GM23338 (cell line): Measurements from ENCODE around the gene JARID2. TPM values are rescaled to one million over a fixed set of nuclear protein-coding genes. Genes with fewer than 3 reads are reported as not detected.
A peak's percentile ranks its signal among the peaks of the same experiment; 100 is the strongest.

Experiments used
- ATAC-seq: fragments of 200-7000 bp; cut with Tn5 transposase; 3 replicates; pipeline ENCODE4 v1.9.1; 2020
- DNase-seq: peaks from one replicate; pipeline ENCODE4 v3.0.0-alpha.2; 2015; ENCODE audit warnings: low spot score
- H2AFZ ChIP-seq: fragments of 200-600 bp; sonication (generic); 2 replicates; pipeline ENCODE4 v1.8.0; 2016; ENCODE audit warnings: antibody characterized with exemption, mild to moderate bottlenecking, moderate library complexity
- H3F3A ChIP-seq: fragments of 200-600 bp; sonication (generic); replicated peaks from 2 replicates; pipeline ENCODE4 v1.8.0; 2017; ENCODE audit warnings: antibody characterized with exemption, mixed run types, low read depth
- H3K27ac ChIP-seq: fragments of 200-600 bp; sonication (generic); 2 replicates; pipeline ENCODE4 v1.6.1; 2016; ENCODE audit warnings: low read depth
- H3K27me3 ChIP-seq: fragments of 200-600 bp; sonication (generic); 2 replicates; pipeline ENCODE4 v1.8.0; 2016; ENCODE audit warnings: mild to moderate bottlenecking, mixed run types, moderate library complexity; ENCODE audit not compliant: insufficient read depth
- H3K36me3 ChIP-seq: fragments of 200-600 bp; sonication (generic); 2 replicates; pipeline ENCODE4 v1.8.0; 2016; ENCODE audit warnings: mild to moderate bottlenecking; ENCODE audit not compliant: insufficient read depth
- H3K4me1 ChIP-seq: fragments of 200-600 bp; sonication (generic); 2 replicates; pipeline ENCODE4 v1.8.0; 2016; ENCODE audit warnings: mild to moderate bottlenecking, moderate library complexity; ENCODE audit not compliant: insufficient read depth
- H3K4me2 ChIP-seq: fragments of 200-600 bp; sonication (generic); 2 replicates; pipeline ENCODE4 v1.7.1; 2017; ENCODE audit warnings: mixed run types
- H3K4me3 ChIP-seq: fragments of 200-600 bp; sonication (generic); 2 replicates; pipeline ENCODE4 v1.6.1; 2016; ENCODE audit warnings: mixed run types
- H3K79me2 ChIP-seq: fragments of 200-600 bp; sonication (generic); replicated peaks from 2 replicates; pipeline ENCODE4 v1.8.0; 2017; ENCODE audit warnings: mild to moderate bottlenecking; ENCODE audit not compliant: insufficient read depth
- H3K9me2 ChIP-seq: fragments of 200-600 bp; sonication (generic); 2 replicates; pipeline ENCODE4 v1.8.0; 2017; ENCODE audit not compliant: insufficient read depth
- H4K20me1 ChIP-seq: fragments of 200-600 bp; sonication (generic); replicated peaks from 2 replicates; pipeline ENCODE4 v1.8.0; 2017; ENCODE audit warnings: mild to moderate bottlenecking; ENCODE audit not compliant: insufficient read depth
- H3K27ac Mint-ChIP-seq: 2 replicates; pipeline ENCODE4 v1.8.0; 2020; ENCODE audit warnings: inconsistent platforms, mild to moderate bottlenecking, moderate library complexity, mixed read lengths
- H3K27me3 Mint-ChIP-seq: 3 replicates; pipeline ENCODE4 v1.8.0; 2022; ENCODE audit warnings: low read depth, mild to moderate bottlenecking, moderate library complexity, mixed read lengths, inconsistent platforms; ENCODE audit not compliant: insufficient read depth, poor library complexity
- H3K36me3 Mint-ChIP-seq: 3 replicates; pipeline ENCODE4 v1.8.0; 2021; ENCODE audit warnings: low read depth, mild to moderate bottlenecking, inconsistent platforms, moderate library complexity, mixed read lengths
- H3K4me1 Mint-ChIP-seq: 3 replicates; pipeline ENCODE4 v1.8.0; 2020; ENCODE audit warnings: mild to moderate bottlenecking, inconsistent platforms, mixed read lengths
- H3K4me3 Mint-ChIP-seq: 3 replicates; pipeline ENCODE4 v1.8.0; 2021; ENCODE audit warnings: moderate library complexity, mild to moderate bottlenecking, inconsistent platforms, mixed read lengths
- H3K9me3 Mint-ChIP-seq: 3 replicates; pipeline ENCODE4 v1.8.0; 2020; ENCODE audit warnings: moderate library complexity, mild to moderate bottlenecking, inconsistent platforms, mixed read lengths
- EZH2phosphoT487 ChIP-seq: fragments of 200-600 bp; sonication (generic); IDR thresholded peaks from one replicate; pipeline ENCODE4 v1.8.1; 2018; ENCODE audit warnings: antibody characterized with exemption; ENCODE audit not compliant: unreplicated experiment
- NANOG ChIP-seq: IDR thresholded peaks from 2 replicates; pipeline ENCODE4 v1.6.1; 2016; ENCODE audit warnings: antibody characterized with exemption, borderline replicate concordance
- STAT1 ChIP-seq: IDR thresholded peaks from one replicate; pipeline ENCODE4 v1.6.1; 2016; ENCODE audit warnings: antibody characterized with exemption; ENCODE audit not compliant: unreplicated experiment
- ZNF114 ChIP-seq: fragments of 250-450 bp; sonication (Bioruptor Pico); IDR thresholded peaks from 2 replicates; pipeline ENCODE4 v1.5.0; 2020; ENCODE audit warnings: mild to moderate bottlenecking, moderate library complexity
- ZNF331 ChIP-seq: fragments of 250-450 bp; sonication (Bioruptor Pico); IDR thresholded peaks from 2 replicates; pipeline ENCODE4 v1.5.0; 2020; ENCODE audit warnings: low read depth, mild to moderate bottlenecking, moderate library complexity
- polyA plus RNA-seq: library from polyadenylated mRNA; unstranded; fragments of >200 nt; fragmentation: Nextera tagmentation; extraction: Ambion mirVana; gene quantifications from 2 replicates; pipeline ENCODE4 v1.2.1, GENCODE V29; 2016
- total RNA-seq: library from RNA; depleted of rRNA; stranded (reverse); fragments of >200 nt; shearing (Covaris generic); gene quantifications from 2 replicates; pipeline ENCODE4 v1.2.3, GENCODE V29; 2014
- TF ChIP-seq, protein P1 (sequence below): fragments of 250-450 bp; sonication (Bioruptor Pico); IDR thresholded peaks from 2 replicates; pipeline ENCODE4 v1.5.0; 2020; ENCODE audit warnings: mild to moderate bottlenecking, moderate library complexity
- TF ChIP-seq, protein P2 (sequence below): IDR thresholded peaks from 2 replicates; pipeline ENCODE4 v1.6.1; 2016; ENCODE audit warnings: antibody characterized with exemption
- TF ChIP-seq, protein P3 (sequence below), 2 experiments: fragments of 200-600 bp in 1 of 2; sonication (generic) in 1 of 2; conservative IDR thresholded peaks; 2 replicates each; pipeline versions ENCODE4 v1.5.1 to v1.6.1; 2016 to 2017; ENCODE audit warnings: antibody characterized with exemption in 2 of 2, low read depth in 2 of 2, mild to moderate bottlenecking in 2 of 2, moderate library complexity in 1 of 2
- TF ChIP-seq, protein P4 (sequence below): IDR thresholded peaks from one replicate; pipeline ENCODE4 v1.6.1; 2018; ENCODE audit warnings: antibody characterized with exemption; ENCODE audit not compliant: unreplicated experiment

Gene JARID2
- total and polyA plus RNA-seq, 2 experiments from 2014 or later = 92.8 to 196 TPM

DNA sequence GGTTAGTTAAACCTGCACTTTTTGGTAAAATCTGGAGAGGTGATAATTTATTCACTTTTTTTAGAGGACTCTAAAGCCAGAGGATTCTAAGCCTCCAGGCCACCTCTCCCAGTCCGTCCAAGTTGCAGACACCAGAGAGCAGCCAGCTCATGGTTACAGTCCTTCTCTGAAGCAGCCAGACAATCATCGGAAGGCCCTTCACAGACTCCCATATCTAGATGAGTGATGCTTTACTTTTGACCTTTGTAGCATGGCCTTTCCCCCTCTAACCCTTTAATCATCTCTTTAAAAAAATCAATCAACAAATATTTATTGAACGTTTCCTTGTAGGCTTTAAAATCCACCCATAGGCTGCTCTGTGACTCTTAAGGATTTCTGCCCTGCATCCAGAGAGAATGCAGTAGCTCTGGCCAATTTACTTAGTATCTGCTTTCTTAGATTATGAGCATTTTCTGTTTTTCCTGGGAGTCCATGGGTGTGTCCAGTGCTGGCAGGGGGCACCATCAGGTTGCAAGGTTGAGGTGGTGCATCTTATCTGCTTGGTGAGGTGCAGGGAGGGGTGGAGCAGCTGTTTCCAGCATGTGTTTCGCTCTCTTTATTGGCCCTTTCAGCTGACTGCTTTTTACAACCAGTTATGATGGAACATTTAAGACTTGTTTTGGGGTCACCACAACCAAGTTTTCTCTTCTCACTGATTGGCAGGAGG is 58.6 kb downstream of the JARID2 start:
- TF ChIP-seq, protein P1, sequence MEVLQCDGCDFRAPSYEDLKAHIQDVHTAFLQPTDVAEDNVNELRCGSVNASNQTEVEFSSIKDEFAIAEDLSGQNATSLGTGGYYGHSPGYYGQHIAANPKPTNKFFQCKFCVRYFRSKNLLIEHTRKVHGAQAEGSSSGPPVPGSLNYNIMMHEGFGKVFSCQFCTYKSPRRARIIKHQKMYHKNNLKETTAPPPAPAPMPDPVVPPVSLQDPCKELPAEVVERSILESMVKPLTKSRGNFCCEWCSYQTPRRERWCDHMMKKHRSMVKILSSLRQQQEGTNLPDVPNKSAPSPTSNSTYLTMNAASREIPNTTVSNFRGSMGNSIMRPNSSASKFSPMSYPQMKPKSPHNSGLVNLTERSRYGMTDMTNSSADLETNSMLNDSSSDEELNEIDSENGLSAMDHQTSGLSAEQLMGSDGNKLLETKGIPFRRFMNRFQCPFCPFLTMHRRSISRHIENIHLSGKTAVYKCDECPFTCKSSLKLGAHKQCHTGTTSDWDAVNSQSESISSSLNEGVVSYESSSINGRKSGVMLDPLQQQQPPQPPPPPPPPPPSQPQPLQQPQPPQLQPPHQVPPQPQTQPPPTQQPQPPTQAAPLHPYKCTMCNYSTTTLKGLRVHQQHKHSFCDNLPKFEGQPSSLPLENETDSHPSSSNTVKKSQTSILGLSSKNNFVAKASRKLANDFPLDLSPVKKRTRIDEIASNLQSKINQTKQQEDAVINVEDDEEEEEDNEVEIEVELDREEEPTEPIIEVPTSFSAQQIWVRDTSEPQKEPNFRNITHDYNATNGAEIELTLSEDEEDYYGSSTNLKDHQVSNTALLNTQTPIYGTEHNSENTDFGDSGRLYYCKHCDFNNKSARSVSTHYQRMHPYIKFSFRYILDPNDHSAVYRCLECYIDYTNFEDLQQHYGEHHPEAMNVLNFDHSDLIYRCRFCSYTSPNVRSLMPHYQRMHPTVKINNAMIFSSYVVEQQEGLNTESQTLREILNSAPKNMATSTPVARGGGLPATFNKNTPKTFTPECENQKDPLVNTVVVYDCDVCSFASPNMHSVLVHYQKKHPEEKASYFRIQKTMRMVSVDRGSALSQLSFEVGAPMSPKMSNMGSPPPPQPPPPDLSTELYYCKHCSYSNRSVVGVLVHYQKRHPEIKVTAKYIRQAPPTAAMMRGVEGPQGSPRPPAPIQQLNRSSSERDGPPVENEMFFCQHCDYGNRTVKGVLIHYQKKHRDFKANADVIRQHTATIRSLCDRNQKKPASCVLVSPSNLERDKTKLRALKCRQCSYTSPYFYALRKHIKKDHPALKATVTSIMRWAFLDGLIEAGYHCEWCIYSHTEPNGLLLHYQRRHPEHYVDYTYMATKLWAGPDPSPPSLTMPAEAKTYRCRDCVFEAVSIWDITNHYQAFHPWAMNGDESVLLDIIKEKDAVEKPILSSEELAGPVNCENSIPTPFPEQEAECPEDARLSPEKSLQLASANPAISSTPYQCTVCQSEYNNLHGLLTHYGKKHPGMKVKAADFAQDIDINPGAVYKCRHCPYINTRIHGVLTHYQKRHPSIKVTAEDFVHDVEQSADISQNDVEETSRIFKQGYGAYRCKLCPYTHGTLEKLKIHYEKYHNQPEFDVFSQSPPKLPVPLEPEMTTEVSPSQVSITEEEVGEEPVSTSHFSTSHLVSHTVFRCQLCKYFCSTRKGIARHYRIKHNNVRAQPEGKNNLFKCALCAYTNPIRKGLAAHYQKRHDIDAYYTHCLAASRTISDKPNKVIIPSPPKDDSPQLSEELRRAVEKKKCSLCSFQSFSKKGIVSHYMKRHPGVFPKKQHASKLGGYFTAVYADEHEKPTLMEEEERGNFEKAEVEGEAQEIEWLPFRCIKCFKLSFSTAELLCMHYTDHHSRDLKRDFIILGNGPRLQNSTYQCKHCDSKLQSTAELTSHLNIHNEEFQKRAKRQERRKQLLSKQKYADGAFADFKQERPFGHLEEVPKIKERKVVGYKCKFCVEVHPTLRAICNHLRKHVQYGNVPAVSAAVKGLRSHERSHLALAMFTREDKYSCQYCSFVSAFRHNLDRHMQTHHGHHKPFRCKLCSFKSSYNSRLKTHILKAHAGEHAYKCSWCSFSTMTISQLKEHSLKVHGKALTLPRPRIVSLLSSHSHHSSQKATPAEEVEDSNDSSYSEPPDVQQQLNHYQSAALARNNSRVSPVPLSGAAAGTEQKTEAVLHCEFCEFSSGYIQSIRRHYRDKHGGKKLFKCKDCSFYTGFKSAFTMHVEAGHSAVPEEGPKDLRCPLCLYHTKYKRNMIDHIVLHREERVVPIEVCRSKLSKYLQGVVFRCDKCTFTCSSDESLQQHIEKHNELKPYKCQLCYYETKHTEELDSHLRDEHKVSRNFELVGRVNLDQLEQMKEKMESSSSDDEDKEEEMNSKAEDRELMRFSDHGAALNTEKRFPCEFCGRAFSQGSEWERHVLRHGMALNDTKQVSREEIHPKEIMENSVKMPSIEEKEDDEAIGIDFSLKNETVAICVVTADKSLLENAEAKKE (CRISPR knock-in tag) = no peak
- no peak for TF ChIP-seq ZNF331
- no peak for TF ChIP-seq ZNF114 (CRISPR knock-in tag)
- TF ChIP-seq, protein P2, sequence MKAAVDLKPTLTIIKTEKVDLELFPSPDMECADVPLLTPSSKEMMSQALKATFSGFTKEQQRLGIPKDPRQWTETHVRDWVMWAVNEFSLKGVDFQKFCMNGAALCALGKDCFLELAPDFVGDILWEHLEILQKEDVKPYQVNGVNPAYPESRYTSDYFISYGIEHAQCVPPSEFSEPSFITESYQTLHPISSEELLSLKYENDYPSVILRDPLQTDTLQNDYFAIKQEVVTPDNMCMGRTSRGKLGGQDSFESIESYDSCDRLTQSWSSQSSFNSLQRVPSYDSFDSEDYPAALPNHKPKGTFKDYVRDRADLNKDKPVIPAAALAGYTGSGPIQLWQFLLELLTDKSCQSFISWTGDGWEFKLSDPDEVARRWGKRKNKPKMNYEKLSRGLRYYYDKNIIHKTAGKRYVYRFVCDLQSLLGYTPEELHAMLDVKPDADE = no peak
- TF ChIP-seq, protein P3, sequence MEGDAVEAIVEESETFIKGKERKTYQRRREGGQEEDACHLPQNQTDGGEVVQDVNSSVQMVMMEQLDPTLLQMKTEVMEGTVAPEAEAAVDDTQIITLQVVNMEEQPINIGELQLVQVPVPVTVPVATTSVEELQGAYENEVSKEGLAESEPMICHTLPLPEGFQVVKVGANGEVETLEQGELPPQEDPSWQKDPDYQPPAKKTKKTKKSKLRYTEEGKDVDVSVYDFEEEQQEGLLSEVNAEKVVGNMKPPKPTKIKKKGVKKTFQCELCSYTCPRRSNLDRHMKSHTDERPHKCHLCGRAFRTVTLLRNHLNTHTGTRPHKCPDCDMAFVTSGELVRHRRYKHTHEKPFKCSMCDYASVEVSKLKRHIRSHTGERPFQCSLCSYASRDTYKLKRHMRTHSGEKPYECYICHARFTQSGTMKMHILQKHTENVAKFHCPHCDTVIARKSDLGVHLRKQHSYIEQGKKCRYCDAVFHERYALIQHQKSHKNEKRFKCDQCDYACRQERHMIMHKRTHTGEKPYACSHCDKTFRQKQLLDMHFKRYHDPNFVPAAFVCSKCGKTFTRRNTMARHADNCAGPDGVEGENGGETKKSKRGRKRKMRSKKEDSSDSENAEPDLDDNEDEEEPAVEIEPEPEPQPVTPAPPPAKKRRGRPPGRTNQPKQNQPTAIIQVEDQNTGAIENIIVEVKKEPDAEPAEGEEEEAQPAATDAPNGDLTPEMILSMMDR (conservative IDR thresholded peaks at IDR 0.05; ENCODE audit: low read depth in 2 of 2) = no peak
- TF ChIP-seq NANOG = no peak
- TF ChIP-seq, protein P4, sequence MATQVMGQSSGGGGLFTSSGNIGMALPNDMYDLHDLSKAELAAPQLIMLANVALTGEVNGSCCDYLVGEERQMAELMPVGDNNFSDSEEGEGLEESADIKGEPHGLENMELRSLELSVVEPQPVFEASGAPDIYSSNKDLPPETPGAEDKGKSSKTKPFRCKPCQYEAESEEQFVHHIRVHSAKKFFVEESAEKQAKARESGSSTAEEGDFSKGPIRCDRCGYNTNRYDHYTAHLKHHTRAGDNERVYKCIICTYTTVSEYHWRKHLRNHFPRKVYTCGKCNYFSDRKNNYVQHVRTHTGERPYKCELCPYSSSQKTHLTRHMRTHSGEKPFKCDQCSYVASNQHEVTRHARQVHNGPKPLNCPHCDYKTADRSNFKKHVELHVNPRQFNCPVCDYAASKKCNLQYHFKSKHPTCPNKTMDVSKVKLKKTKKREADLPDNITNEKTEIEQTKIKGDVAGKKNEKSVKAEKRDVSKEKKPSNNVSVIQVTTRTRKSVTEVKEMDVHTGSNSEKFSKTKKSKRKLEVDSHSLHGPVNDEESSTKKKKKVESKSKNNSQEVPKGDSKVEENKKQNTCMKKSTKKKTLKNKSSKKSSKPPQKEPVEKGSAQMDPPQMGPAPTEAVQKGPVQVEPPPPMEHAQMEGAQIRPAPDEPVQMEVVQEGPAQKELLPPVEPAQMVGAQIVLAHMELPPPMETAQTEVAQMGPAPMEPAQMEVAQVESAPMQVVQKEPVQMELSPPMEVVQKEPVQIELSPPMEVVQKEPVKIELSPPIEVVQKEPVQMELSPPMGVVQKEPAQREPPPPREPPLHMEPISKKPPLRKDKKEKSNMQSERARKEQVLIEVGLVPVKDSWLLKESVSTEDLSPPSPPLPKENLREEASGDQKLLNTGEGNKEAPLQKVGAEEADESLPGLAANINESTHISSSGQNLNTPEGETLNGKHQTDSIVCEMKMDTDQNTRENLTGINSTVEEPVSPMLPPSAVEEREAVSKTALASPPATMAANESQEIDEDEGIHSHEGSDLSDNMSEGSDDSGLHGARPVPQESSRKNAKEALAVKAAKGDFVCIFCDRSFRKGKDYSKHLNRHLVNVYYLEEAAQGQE = no peak
- TF ChIP-seq STAT1 = no peak
- no peak for TF ChIP-seq EZH2phosphoT487
- peak overlapping the region; percentile 59 for H3K4me2 ChIP-seq
- peaks cover 100% of the 10 kb centered on the region for H3K79me2 ChIP-seq
- no peaks in the 10 kb centered on the region for H3K36me3 ChIP-seq
- peaks cover 82% of the 10 kb centered on the region for H3K4me1 Mint-ChIP-seq
- H3K27me3 ChIP-seq = no peaks in the 10 kb centered on the region
- H2AFZ ChIP-seq = no peak overlapping the region
- peaks cover 34% of the 10 kb centered on the region; the same call in 1 of the 2 replicates for H3F3A ChIP-seq
- no peak overlapping the region; the same call in 1 of the 2 replicates for H3K27ac ChIP-seq
- H3K9me3 Mint-ChIP-seq = no peaks in the 10 kb centered on the region
- H3K27me3 Mint-ChIP-seq = peaks cover 22% of the 10 kb centered on the region
- peak; percentile 12; the same call in 2 of the 3 replicates for ATAC-seq
- H3K4me1 ChIP-seq = peaks cover 97% of the 10 kb centered on the region
- peaks cover 97% of the 10 kb centered on the region for H4K20me1 ChIP-seq
- DNase-seq = no peak
- H3K27ac Mint-ChIP-seq = no peak overlapping the region
- H3K4me3 Mint-ChIP-seq = peak overlapping the region; percentile 42; the same call in 1 of the 3 replicates
- H3K9me2 ChIP-seq = no peaks in the 10 kb centered on the region
- peaks cover 11% of the 10 kb centered on the region; the same call in 2 of the 3 replicates for H3K36me3 Mint-ChIP-seq
- no peak overlapping the region; the same call in 1 of the 2 replicates for H3K4me3 ChIP-seq
